CD4-positive, alpha-beta T cell treated with Interleukin-12 subunit alpha and Interleukin-12 subunit beta, for 1 hour (primary cell): ENCODE measurements around the gene NIP7.
"Not testable (repeated sequence)": the region's sequence is repeated elsewhere in the genome, so short reads cannot be mapped to it uniquely, and the experiment has no call there.

Experiments
- DNase-seq: peaks from one replicate; pipeline ENCODE4 v3.0.0-alpha.2; 2020

Gene NIP7

GRCh38 chr16:69339289-69340094, at the start of gene NIP7, which contains the start of gene COG8:
NIP7 (plus strand) TSS chr16:69339772; CDS start chr16:69339830, 58 bp downstream.
COG8 (minus strand) TSS chr16:69339564; CDS start chr16:69339552, 12 bp downstream.
- DNase-seq: peak; percentile 95

DNA sequence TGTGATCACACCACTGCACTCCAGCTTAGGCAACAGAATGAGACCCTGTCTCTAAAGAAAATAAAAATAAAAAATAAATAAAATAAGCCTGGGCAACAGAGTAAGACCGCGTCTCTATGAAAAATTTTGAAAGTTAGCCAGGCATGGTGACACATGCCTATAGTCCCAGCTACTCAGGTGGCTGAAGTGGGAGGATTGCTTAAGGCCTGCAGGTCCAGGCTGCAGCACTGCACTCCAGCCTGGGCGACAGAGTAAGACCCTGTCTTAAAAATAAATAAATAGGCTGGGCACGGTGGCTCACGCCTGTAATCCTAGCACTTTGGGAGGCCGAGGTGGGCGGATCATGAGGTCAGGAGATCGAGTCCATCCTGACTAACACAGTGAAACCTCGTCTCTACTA, 47.9 kb upstream of the NIP7 start:
- DNase-seq: not testable (repeated sequence)

DNA sequence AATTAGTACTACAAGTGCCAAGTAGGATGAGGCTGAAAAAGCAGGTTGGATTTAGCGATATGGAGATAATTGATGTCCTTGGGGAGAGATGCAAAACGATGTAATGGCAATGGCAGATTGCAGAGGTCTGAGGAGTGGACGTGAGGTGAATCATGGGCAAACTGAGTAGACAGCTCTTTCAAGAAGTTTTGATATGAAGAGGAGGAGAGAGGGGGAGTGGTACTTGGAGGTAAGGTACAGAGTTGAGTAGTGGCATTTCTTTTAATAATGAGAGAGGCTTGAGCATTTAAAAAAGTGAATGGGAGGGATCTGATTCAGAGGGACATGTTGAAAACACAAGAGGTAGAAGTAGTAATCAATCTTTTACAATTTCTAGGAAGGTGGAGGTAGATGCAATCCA, 46.2 kb upstream of the NIP7 start:
- no peak for DNase-seq

DNA sequence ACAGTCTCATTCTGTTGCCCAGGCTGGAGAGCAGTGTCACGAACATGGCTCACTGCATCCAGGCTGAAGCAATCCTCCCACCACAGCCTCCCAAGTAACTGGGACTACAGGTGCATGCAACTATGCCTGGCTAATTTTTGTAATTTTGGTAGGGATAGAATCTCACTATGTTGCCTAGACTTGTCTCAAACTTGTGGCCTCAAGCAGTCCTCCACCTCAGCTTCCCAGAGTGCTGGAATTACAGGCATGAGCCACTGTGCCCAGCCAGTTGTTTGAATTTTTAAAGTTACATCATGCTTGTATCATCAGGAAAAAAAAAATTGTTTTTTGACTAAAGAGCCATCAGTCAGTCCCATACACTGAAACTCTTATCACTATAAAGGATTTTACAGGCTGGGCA, 45.5 kb upstream of the NIP7 start:
- no peak for DNase-seq

GRCh38 chr16:69296771-69297170, 42.8 kb upstream of the NIP7 start:
- not testable (repeated sequence) for DNase-seq

GRCh38 chr16:69298261-69298660, 41.3 kb upstream of the NIP7 start:
- DNase-seq: no peak

DNA sequence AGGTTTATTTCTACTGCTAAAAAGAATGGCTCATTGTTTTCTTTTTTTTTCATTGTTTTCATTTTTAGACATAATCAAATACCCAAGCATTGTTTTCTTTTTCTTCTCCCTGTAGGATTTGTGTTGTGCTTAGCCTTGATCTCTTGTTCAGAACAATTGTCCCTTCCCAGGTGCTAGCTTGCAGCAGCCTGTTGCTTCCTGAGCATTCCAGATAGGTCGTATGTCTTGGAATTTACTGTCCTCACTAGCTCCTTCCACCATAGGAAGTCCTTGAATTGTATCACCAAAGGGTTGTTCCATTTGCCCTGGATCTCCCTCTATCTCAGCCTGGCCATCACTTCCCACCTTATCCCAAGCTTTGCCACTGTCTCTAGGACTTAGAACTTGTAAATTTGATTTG, 38.4 kb upstream of the NIP7 start:
- DNase-seq: no peak

DNA sequence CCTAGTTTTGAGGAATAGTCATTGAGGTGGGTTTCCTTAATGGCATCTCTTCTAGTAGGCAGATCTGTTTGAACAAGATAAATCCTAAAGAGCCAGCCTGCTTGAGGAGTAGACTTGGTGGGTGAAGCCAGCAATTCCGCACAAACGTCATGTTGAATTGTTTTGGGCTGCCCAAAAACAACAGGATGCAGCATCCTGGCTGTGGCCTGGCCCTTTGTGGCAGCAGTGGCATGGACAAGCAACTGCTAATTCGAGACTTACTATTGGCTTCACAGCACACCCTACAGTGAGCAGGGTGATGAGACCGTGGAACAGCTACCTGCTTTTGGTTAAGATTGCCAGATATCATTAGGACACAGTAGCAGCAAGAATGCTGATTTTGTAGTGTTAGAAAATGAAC, 37.7 kb upstream of the NIP7 start:
- no peak for DNase-seq

GRCh38 chr16:69302301-69302700, 37.3 kb upstream of the NIP7 start:
- no peak for DNase-seq

DNA sequence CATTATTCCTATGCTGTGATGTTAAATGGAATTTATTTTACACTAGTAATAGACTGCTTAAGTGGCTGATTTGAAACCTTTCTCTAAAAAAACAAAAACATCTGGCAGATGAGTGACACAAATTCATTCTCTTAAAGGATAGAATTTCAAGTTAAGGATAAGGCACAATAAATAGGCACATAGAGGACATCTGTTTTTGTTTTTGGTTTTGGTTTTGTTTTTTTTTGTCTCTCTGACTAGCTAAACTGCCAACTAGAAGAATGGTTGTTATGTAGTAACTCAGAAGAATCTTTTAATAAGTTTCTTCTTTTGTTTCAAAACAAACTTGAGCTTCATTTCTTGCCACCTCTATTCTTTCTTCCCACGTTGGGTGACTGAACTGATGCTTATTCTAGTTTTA, 33.5 kb upstream of the NIP7 start:
- no peak for DNase-seq

DNA sequence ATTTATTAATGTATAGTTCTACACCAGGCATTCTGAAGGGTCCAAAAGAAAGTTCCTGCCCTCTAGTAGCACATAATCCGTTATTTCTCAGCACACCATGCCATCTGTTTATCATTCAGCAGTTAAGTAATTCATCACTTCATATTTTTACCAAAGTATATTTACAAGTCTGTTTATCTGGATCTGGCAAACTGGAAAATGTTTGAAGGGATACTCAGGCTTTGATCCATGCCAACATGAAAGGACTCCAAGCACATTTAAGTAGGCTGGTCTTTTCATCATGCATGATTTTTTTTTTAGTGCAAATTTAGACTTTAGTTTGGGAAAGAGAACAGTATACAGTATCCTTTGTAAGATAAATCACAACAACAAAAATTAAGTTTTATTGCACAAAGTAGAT, 32.5 kb upstream of the NIP7 start:
- no peak for DNase-seq

GRCh38 chr16:69307856-69308255, 31.7 kb upstream of the NIP7 start:
- DNase-seq: no peak

GRCh38 chr16:69309316-69309715, 30.3 kb upstream of the NIP7 start:
- no peak for DNase-seq

GRCh38 chr16:69310653-69311532, 28.7 kb upstream of the NIP7 start, which contains the start of gene VPS4A:
VPS4A (plus strand) TSS chr16:69311350; CDS start chr16:69311512, 162 bp downstream.
- DNase-seq: peak; percentile 98

DNA sequence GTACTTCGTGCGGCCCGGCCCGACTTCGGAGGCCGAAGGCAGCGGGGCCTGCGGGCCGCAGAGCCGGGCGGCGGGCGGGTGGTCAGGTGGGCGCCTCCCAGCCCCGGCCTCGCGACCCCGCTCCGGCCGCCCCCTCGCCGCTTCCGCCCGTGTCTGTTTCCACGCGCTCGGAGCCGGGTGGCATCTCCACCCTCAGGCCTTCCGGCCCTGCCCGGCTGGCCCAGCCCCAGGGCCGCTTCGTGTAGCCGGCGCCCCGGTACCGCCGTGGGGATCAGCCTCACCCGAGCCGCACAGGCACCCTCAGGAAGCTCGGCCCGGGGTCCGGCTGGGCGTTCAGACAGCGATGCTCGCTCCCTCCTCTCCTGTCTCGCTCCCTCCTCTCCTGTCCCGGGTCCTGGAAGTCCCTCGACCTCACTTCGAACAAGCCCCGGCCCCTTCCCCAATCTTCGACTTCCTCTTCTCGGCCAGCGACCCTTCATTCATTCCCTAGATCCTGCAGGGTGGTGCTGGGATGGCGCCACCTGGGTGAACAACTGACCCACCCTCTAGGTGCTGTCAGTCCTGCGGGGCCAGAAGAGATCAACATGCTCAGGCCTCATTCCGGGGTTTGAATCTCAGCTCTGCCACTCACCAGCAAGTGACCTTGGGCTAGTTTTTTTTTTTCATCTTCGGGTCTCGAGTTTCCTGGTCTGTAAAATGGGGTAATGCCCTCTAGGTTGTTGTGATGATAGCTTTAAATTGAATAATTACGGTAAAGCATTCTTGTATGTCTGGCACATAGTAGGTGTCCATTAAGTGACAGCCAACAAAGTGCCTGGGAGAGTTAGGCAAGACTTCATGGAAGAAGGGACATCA, 27.8 kb upstream of the NIP7 start:
- peak; percentile 45 for DNase-seq

DNA sequence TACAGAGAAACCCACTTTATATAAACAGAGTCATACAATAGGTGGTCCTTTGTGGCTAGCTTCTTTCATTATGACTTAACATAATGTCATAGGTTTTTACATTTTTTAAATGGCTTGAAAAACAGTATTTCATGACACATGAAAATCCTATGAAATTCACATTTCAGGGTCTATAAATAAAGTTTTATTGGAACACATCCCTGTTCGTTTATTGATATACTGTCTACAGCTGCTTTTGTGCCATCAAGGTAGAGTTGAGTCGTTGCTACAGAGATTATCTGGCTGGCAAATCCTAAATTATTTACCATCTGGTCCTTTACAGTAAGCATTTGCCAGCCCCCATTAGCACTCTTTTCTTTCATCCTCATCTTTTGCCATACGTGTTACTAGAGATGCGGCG, 26.1 kb upstream of the NIP7 start:
- no peak for DNase-seq

DNA sequence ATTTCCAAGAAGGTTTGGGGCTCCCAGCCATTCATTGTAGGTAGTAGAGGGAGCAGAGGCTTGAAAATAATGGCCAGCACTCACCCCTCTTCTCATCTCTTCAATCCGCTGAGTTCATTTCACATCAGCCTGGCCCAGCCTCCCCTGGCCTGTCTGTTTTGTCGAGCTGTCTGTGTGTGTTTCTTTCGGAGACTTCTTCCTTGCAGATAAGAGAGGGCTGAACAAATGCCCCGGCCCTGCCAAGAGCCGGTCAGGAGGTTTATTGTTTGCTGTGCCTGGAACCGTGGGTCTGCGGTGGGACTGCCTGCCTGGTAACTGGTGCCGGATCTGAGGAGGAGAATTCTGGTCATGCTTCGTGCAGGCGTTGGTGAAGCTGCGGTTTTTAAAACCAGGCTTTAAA, 25.0 kb upstream of the NIP7 start:
- no peak for DNase-seq

- DNase-seq: no peak
These were observed 23.9 kb upstream of the NIP7 start for GRCh38 chr16:69315486-69316311.

GRCh38 chr16:69316595-69317034, 23.0 kb upstream of the NIP7 start:
- DNase-seq: no peak

GRCh38 chr16:69318177-69318910, 21.2 kb upstream of the NIP7 start:
- DNase-seq: no peak

- no peak for DNase-seq
These were observed 20.7 kb upstream of the NIP7 start for GRCh38 chr16:69318911-69319289.
